ENCODE measurements around the gene MAP3K7CL. TPM values are rescaled to one million over a fixed set of nuclear protein-coding genes. Genes with fewer than 3 reads are reported as not detected.

MAP3K7CL gene
- total RNA-seq, 6 experiments from 2014 or later = 6.2 to 11.4 (median 7.6) TPM

- Mint-ChIP-seq H3K27ac (no peak overlapping the region), H3K36me3 (ENCODE audit: low read depth) (peaks cover 10% of the 10 kb centered on the region), H3K9me3 (peaks cover 7% of the 10 kb centered on the region), H3K27me3 (ENCODE audit: insufficient read depth) (no peaks in the 10 kb centered on the region), H3K4me1 (ENCODE audit: low read depth) (peaks cover 42% of the 10 kb centered on the region), H3K4me3 (no peak overlapping the region)
- no peak for DNase-seq
- TF ChIP-seq CTCF (IDR thresholded peaks at IDR 0.05) = no peak
Observed at GRCh38 chr21:29213513-29214385, 83.3 kb downstream of the MAP3K7CL start.

GRCh38 chr21:29215709-29216108 lies 85.3 kb downstream of the MAP3K7CL start:
- Mint-ChIP-seq H3K36me3 (ENCODE audit: low read depth) (peaks cover 8% of the 10 kb centered on the region), H3K4me1 (ENCODE audit: low read depth) (peaks cover 48% of the 10 kb centered on the region), H3K27me3 (ENCODE audit: insufficient read depth) (no peaks in the 10 kb centered on the region), H3K4me3 (no peak overlapping the region), H3K27ac (no peak overlapping the region), H3K9me3 (peaks cover 7% of the 10 kb centered on the region)
- no peak for DNase-seq
- no peak for TF ChIP-seq CTCF (IDR thresholded peaks at IDR 0.05)

GRCh38 chr21:29217818-29218291 lies 87.4 kb downstream of the MAP3K7CL start:
- H3K4me1 Mint-ChIP-seq (ENCODE audit: low read depth) = peaks cover 69% of the 10 kb centered on the region
- peaks cover 7% of the 10 kb centered on the region for H3K9me3 Mint-ChIP-seq
- no peaks in the 10 kb centered on the region for H3K27me3 Mint-ChIP-seq (ENCODE audit: insufficient read depth)
- H3K36me3 Mint-ChIP-seq (ENCODE audit: low read depth) = peaks cover 13% of the 10 kb centered on the region
- H3K4me3 Mint-ChIP-seq = peak overlapping the region; percentile 28; the same call in 1 of the 2 replicates
- peak; percentile 92 for DNase-seq
- H3K27ac Mint-ChIP-seq = peak overlapping the region; percentile 74
- TF ChIP-seq CTCF (IDR thresholded peaks at IDR 0.05) = no peak

GRCh38 chr21:29218749-29219148 lies 88.3 kb downstream of the MAP3K7CL start:
- no peak for TF ChIP-seq CTCF (IDR thresholded peaks at IDR 0.05)
- Mint-ChIP-seq H3K36me3 (ENCODE audit: low read depth) (peaks cover 13% of the 10 kb centered on the region), H3K4me1 (ENCODE audit: low read depth) (peaks cover 71% of the 10 kb centered on the region), H3K4me3 (no peak overlapping the region), H3K9me3 (peaks cover 7% of the 10 kb centered on the region), H3K27ac (peak overlapping the region; percentile 7), H3K27me3 (ENCODE audit: insufficient read depth) (no peaks in the 10 kb centered on the region)
- DNase-seq = no peak

GRCh38 chr21:29219165-29219770 lies 88.8 kb downstream of the MAP3K7CL start:
- H3K27ac Mint-ChIP-seq = no peak overlapping the region
- no peak for DNase-seq
- no peak for TF ChIP-seq CTCF (IDR thresholded peaks at IDR 0.05)
- peaks cover 13% of the 10 kb centered on the region for H3K36me3 Mint-ChIP-seq (ENCODE audit: low read depth)
- H3K9me3 Mint-ChIP-seq = peaks cover 12% of the 10 kb centered on the region
- peaks cover 76% of the 10 kb centered on the region for H3K4me1 Mint-ChIP-seq (ENCODE audit: low read depth)
- no peaks in the 10 kb centered on the region for H3K27me3 Mint-ChIP-seq (ENCODE audit: insufficient read depth)
- H3K4me3 Mint-ChIP-seq = no peak overlapping the region

Measured in HFFc6 (cell line).